ENCODE measurements around the gene ZFYVE21.

- TF ChIP-seq GATA3 (IDR thresholded peaks at IDR 0.05; ENCODE audit: low read depth, low read length) (no peak), GATA2 (IDR thresholded peaks at IDR 0.05; ENCODE audit: low read depth, low read length) (no peak)
Measured at GRCh38 chr14:103698380-103699260, 17.0 kb upstream of the ZFYVE21 start.
